GM10248 (cell line): ENCODE data around the gene KCNMB4.
"Not testable (repeated sequence)": the region's sequence is repeated elsewhere in the genome, so short reads cannot be mapped to it uniquely, and the experiment has no call there.

Source experiments
- CTCF ChIA-PET: fragments of 300-600 bp; sonication (Branson Sonifier 250); formaldehyde crosslinking; extraction: SDS; loops from one replicate; lab custom pipeline; 2021; ENCODE audit warnings: antibody characterized with exemption; lab: Yijun Ruan, JAX
- POLR2A ChIA-PET: fragments of 350-650 bp; sonication (Branson Sonifier 250); formaldehyde crosslinking; extraction: SDS; loops from one replicate; lab custom pipeline; 2020; ENCODE audit warnings: antibody characterized with exemption; lab: Yijun Ruan, JAX
- DNase-seq: peaks from one replicate; pipeline ENCODE4 v3.0.0; 2012; ENCODE audit errors: extremely low spot score
- CTCF ChIP-seq: IDR thresholded peaks from 2 replicates; pipeline ENCODE4 v1.5.1; 2012; ENCODE audit warnings: mild to moderate bottlenecking, low read depth; ENCODE audit errors: extremely low read depth, missing control alignments, control extremely low read depth

KCNMB4 gene

GRCh38 chr12:70386771-70387170 lies 20.7 kb downstream of the KCNMB4 start:
- no peak for TF ChIP-seq CTCF
- CTCF ChIA-PET = interaction anchor here (0.8 to 1.5 kb wide), 3 partner anchors 9 to 16 kb away, joined by 3 to 4 read pairs (median 4); no protein-coding TSS in a partner anchor
- POLR2A ChIA-PET = no interaction called here
- no peak for DNase-seq

- no peak for TF ChIP-seq CTCF
- POLR2A ChIA-PET = no interaction called here
- no peak for DNase-seq
- CTCF ChIA-PET = interaction anchor here (1.2 kb wide), 1 partner anchor 10 kb away, joined by 3 read pairs; no protein-coding TSS in a partner anchor
Observed at GRCh38 chr12:70389678-70390077, 23.6 kb downstream of the KCNMB4 start.

- POLR2A ChIA-PET, DNase-seq: not testable (repeated sequence)
- CTCF ChIA-PET = interaction anchor here (1.0 kb wide), 1 partner anchor 15 kb away, joined by 3 read pairs; no protein-coding TSS in a partner anchor
Observed at GRCh38 chr12:70392631-70393030, 26.5 kb downstream of the KCNMB4 start.

- CTCF ChIA-PET = interaction anchor here (1.0 to 1.5 kb wide), 2 partner anchors 16 to 130 kb away, joined by 3 read pairs; no protein-coding TSS in a partner anchor
- POLR2A ChIA-PET = no interaction called here
- TF ChIP-seq CTCF = no peak
- no peak for DNase-seq
Observed at GRCh38 chr12:70393787-70394499, 27.9 kb downstream of the KCNMB4 start.

GRCh38 chr12:70398002-70398401 lies 31.9 kb downstream of the KCNMB4 start:
- CTCF ChIA-PET = no interaction called here
- POLR2A ChIA-PET = no interaction called here
- DNase-seq = no peak
- TF ChIP-seq CTCF = no peak

GRCh38 chr12:70398862-70399261 lies 32.8 kb downstream of the KCNMB4 start:
- TF ChIP-seq CTCF = no peak
- CTCF ChIA-PET = interaction anchor here (0.8 to 1.2 kb wide), 2 partner anchors 9 to 15 kb away, joined by 3 read pairs; no protein-coding TSS in a partner anchor
- POLR2A ChIA-PET = no interaction called here
- no peak for DNase-seq

GRCh38 chr12:70399311-70399710 lies 33.2 kb downstream of the KCNMB4 start:
- no peak for TF ChIP-seq CTCF
- POLR2A ChIA-PET = no interaction called here
- CTCF ChIA-PET = interaction anchor here (0.8 to 1.2 kb wide), 2 partner anchors 10 to 15 kb away, joined by 3 read pairs; no protein-coding TSS in a partner anchor
- no peak for DNase-seq
